ENCODE data around the gene DEPDC7.
"Not testable (repeated sequence)": the region's sequence is repeated elsewhere in the genome, so short reads cannot be mapped to it uniquely, and the experiment has no call there.

Gene DEPDC7

DNA sequence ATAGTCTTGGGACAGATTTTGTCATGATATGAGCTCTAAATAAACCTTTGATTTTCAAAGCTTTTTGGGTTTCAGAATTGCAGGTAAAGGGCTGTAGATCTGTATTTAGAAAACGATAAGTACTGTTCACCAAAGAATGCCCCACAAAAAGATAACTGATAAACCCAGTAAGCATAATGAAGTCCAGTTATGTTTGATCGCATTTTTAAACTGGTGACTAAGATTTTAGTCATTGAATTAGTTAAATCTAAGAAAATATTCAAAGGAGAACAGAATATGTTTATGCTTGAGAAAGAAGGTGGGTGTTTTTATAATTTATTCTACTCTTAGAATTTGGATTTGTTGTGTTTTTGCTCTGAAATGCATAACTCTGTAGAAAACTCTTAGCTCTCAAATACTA, 11.6 kb downstream of the DEPDC7 start:
- no peak for DNase-seq

- no peak for DNase-seq
Observed at GRCh38 chr11:33027846-33028536, 12.3 kb downstream of the DEPDC7 start.

DNA sequence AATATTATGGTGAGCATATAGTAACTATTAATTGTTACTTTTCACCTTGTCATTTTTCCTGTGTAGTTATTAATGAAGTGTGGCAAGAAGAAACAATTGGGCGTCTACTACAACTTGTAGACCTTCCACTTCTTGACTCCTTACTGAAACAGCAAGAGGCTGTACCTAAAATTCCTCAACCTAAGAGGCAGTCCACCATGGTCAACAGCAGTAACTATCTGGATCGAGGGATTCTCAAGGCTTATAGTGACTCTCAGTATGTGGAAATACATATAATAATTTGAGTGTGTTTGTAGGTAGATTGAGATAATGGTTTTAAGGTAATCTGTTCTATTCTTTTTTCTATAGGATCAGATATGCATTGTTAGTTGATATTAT, 12.8 kb downstream of the DEPDC7 start:
- no peak for DNase-seq

DNA sequence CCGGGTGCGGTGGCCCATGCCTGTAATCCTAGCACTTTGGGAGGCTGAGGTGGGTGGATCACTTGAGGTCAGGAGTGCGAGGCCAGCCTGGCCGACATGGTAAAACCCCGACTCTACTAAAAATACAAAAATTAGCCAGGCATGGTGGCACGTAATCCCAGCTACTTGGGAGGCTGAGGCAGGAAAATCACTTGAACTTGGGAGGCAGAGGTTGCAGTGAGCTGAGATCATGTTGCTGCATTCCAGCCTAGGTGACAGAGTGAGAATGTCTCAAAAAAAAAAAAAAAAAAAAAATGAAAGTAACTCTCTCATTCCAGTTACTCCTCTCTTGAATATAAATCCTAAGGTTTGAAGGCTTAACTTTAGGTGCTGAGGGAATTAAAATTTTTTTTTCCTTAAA, 13.5 kb downstream of the DEPDC7 start:
- DNase-seq = not testable (repeated sequence)

DNA sequence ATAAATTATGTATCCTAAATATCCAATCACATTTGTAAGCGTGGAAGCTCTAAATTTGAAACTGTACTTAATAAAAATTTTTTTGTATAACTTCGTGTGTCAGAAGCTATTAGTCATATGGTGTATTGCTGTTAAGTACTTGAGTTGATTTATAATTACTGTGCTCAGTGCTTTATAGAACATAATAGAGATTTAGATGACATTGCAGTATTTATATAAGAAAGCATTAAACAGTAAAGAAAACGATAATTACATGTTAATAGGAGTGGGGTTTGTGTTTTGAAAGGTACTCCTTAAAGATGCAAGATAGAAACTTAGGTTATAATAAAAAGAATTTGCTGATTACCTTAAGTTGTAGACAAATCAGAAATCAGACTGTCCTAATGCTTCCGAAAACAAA, 17.8 kb downstream of the DEPDC7 start:
- DNase-seq = no peak

DNA sequence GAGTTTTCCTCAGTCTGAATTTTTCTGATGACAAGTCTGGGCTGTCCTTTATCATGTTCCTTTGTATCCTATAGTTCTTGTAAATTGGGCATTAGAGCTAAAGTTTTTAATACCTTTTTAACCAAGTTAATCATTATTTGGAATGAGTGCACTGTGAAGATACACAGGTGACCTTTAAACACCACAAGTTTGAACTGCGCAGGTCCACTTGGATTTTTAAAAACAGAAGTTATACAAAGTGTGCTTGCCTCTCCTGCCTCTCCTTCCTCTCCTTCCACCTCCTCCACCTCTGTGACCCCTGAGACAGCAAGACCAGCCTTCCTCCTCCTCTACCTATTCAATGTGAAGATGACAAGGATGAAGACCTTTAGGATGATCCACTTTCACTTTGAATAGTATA, 19.3 kb downstream of the DEPDC7 start:
- no peak for DNase-seq

DNA sequence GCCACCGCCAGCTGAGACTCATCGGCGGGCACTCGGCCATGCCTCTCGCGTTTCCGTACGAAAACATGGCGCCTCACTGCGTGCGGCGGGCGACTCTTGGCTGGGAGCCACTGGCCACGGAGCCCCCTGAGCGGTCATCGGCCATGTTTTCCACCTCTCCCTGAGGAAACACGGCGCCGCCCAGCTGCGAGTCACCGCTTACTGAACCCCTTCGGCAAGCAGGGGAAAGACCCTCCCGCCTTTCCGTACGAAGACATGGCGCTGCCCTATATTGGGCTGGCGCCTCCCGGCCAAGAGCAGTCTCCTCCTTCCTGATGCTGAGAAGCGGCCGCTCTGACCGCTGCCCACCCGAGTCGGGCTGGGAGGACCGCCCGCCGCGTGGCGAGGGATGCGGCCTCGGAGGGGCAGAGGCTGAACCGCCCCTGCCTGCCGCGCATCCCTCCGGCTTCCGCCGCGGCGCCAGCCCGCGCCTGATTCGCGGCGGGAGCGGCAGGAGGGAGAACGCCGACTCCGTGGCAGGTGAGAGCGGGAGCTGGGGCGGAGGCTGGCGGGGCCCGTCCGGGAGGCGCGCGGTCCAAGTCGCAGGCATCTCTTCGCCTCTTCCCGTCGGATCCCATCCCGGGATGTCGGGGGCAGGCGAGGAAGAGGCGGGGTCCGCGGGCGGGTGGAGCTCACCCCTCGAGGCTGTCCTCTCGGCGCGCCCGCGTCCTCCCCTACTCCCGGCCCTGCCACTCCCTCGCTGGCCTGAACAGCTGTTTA, 23.8 kb downstream of the DEPDC7 start, which contains the start of gene TCP11L1:
Gene TCP11L1 (plus strand): TSS at position 299 of the 759 bp plus-strand sequence. CDS start 4,202 bp downstream, outside the sequence.
- peak; percentile 87 for DNase-seq

- no peak for DNase-seq
Observed at GRCh38 chr11:33040033-33040861, 24.6 kb downstream of the DEPDC7 start.

DNA sequence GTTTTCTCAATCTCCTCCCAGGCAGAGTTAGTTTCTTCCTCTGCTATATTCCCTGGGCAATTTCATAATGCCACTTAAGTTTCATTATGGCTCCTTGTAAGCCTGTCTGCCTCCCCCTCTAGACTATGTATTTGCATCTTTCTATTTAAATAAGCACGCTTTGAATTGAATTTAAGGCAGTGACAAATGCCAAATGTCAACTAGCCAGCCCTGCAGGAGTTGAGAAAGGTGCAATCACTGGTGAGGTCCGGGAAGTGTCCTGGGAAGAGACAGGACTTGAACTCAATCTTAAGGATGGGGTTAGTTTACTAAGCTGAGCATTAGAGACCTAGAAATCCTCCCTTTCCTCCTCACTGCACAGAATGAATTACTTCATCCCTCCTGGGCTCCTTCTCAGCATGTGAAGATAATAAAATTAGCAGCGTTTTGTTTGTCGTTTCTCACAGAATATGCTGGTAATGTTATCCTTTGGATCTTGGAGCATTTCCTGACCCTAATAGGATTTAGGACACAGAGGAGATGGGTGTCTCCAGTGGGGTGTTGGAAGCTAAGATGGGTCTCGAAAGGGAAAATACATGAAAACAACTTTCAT, 25.3 kb downstream of the DEPDC7 start:
- no peak for DNase-seq

GRCh38 chr11:33043221-33043830, 27.6 kb downstream of the DEPDC7 start:
- DNase-seq = no peak

DNA sequence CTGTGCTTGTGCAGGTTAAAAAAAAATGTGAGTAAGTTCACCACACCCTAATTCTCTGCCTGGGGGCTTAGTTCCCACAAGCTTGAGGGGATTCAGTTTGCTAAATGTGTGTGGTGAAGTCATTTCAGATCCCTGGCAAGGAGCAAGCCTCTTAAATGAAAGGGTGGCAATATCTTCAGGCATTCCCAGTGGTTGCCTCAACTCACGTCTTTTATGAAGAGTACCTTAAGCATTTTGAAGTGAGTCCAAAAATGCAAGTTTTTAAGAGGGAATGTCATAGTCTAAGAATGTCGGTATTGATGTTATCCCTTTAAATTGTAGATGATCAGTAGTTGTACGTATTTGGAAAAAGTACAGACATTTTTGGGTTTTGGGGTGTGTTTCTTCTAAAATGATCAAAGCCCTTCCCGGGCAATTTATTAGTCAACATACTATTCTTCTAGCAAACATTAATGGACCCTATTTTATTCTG, 28.6 kb downstream of the DEPDC7 start:
- DNase-seq = no peak

- no peak for DNase-seq
Observed at GRCh38 chr11:33045551-33046255, 30.0 kb downstream of the DEPDC7 start.

- DNase-seq = not testable (repeated sequence)
Observed at GRCh38 chr11:33048701-33049100, 33.0 kb downstream of the DEPDC7 start.

GRCh38 chr11:33049565-33050408, 34.1 kb downstream of the DEPDC7 start:
- not testable (repeated sequence) for DNase-seq

- no peak for DNase-seq
Observed at GRCh38 chr11:33052231-33052630, 36.6 kb downstream of the DEPDC7 start.

GRCh38 chr11:33055375-33055774, 39.7 kb downstream of the DEPDC7 start:
- DNase-seq = no peak

- DNase-seq = no peak
Observed at GRCh38 chr11:33057284-33057683, 41.6 kb downstream of the DEPDC7 start.

DNA sequence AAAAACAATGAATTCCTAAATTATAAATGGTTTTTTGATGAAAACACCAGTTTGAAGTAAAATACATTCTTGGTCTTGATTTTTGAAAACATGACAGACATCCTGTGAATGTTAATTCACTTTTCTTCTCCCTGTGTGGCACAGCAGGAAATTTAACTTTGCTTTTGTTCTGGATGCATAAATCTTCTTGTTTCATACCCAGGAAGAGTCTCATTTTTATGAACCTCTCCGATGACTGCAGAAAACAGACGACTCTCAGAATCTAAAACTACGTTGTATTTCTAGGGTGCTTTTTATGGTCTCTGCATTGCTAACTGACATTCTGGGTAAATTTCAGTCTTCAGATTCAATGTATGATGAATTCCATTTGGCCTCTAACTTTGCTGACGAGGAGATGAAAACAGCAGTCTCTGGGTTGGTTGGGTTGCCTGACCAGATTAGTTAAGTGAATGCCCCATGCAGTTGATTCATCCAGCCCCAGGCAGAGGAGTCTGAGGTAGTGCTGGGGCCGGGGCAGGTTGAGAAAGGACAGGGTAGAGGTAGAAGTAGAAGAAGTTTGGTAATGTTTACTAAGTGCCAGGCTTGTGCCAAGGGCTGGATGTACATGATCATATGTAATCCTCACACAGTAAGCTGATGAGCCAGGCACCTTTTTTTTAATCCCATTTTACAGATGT, 43.8 kb downstream of the DEPDC7 start:
- no peak for DNase-seq

GRCh38 chr11:33060271-33060670, 44.6 kb downstream of the DEPDC7 start:
- DNase-seq = no peak

DNA sequence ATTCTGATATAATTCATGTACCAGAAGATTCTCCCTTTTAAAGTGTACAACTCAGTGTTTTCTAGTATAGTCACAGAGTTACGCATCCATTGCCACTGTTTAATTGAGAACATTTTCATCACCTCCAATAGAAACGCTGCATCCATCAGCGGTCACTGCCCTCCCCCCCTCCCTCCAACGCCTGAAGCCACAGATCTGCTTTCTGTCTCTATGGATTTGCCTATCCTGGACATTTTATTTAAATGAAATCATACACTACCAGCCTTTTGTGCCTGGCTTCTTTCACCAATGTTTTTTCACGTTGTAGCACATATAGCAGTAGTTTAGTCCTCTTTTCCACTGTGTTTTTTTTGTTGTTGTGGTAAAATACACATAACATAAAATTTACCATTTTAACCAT, 46.5 kb downstream of the DEPDC7 start:
- no peak for DNase-seq
